ENCODE data around the gene COA8.
A peak's percentile ranks its signal among the peaks of the same experiment; 100 is the strongest.
"Not testable (repeated sequence)": the region's sequence is repeated elsewhere in the genome, so short reads cannot be mapped to it uniquely, and the experiment has no call there.

Gene COA8

DNA sequence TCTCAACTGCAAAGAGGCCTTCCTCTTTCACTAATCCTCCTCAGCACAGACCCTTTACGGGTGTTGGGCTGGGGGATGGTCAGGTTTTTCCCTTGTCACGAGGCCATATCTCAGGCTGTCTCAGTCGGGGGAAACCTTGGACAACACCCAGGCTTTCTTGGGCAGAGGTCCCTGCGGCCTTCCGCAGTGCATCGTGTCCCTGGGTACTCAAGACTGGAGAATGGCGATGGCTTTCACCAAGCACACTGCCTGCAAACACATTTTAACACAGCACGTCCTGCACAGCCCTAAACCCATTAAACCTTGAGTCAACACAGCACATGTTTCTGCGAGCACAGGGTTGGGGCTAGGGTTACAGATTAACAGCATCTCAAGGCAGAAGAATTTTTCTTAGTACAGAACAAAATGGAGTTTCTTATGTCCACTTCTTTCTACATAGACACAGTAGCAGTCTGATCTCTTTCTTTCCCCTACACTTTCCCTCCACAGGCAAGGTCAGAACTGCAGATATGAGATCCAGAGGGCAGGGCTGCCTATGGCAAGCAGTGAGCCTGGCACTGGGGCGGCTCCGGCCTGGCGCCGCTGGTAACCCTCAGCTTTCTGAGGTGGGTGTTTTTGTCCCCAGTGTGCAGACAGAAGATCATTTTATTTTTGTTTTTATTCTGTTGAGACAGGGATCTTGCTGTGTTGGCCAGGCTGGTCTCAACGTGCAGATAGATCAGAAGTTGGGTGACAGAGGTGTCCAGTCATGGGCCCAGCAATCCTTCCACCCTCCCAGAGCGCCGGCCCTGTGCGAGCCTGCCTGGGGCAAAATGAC, 37.1 kb upstream of the COA8 start:
- DNase-seq (ENCODE audit: low read depth in 2 of 2): not testable (repeated sequence)

GRCh38 chr14:103526247-103526913, 36.4 kb upstream of the COA8 start:
- no peak for DNase-seq (ENCODE audit: low read depth in 2 of 2)

DNA sequence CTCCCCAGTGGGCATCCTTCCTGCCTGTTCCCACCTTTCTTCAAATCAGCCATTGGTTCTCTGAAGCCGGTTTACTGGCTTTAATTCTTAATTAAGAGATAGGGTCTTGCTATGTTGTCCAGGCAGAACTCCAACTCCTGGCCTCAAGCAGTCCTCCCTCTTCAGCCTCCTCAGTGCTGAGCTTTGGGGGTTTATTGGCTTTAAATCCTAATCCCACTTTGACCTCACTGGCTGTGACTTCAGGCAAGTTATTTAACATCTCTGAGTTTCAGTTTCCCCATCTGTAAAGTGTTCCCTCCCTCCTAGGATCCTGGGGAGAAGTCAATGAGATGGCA, 35.9 kb upstream of the COA8 start:
- DNase-seq (ENCODE audit: low read depth in 2 of 2): no peak

- DNase-seq (ENCODE audit: low read depth in 2 of 2): no peak
Observed at GRCh38 chr14:103527408-103528145, 35.2 kb upstream of the COA8 start.

DNA sequence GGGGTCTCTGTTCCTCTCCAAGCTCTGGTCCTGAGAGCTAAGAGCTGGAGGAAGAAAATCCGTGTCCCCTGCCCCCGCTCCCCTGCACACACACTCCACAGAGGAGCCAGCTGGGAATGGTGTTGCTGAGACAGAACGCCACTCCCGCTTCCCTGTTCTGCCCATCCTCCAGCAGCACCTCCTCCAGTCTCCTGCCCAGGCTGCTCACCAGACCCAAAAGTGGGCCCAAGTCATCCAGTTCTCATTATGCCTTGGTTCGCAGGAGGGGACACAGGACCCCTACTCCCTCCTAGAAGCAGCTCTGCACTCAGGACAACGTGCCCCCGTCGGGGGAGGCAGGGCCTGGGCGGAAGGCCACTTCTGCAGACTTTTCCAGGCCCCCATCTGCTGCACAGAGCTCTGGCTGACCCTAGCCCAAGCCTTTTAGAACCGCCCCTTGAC, 34.6 kb upstream of the COA8 start:
- no peak for DNase-seq (ENCODE audit: low read depth in 2 of 2)

GRCh38 chr14:103528587-103529382, 34.0 kb upstream of the COA8 start, which contains the start of gene TRMT61A:
Gene TRMT61A (plus strand): TSS chr14:103529196. CDS start chr14:103529979, 783 bp downstream.
- DNase-seq (ENCODE audit: low read depth in 2 of 2): peak; percentile 63 to 67

- no peak for DNase-seq (ENCODE audit: low read depth in 2 of 2)
Observed at GRCh38 chr14:103529383-103530365, 33.1 kb upstream of the COA8 start.

DNA sequence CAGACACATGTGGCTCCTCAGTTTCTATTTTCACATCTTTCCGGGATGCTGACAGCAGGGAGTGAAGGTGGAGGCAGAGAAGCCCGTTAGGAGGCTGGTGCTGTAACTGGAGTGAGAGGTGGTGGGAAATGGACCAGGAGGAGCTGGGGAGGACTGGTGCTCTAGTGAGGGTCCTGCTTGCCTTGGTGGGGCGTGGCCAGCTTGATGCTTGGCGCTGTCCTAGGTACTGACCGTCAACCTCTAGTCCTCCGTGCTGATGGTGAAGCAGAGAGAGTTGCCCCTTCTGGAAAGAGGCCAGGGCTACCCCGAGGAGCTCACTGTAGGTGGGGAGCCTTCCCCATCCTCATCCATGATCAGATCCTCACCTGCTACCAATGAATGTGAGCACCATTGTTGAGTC, 32.4 kb upstream of the COA8 start:
- DNase-seq (ENCODE audit: low read depth in 2 of 2): no peak

DNA sequence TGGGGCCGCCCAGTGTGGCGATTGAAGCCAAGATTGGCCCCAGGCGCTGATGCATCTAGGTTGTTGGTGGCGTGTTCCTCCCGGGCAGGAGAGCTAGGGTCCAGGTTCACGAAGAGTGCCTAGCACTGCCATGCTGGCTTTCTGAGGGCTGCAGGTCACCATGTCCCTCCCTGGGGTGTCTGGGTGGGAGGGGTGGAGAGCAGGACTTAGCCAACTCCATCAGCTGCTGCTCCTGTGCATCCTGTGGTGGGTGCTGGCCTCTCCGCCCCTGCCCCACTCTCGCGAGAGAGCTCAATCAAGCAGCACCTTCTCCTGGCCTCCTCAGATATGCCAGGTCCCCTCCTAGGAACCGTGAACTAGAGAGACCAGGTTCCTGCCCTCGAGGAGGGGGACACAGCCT, 31.9 kb upstream of the COA8 start:
- no peak for DNase-seq (ENCODE audit: low read depth in 2 of 2)

GRCh38 chr14:103531421-103532215, 31.1 kb upstream of the COA8 start:
- no peak for DNase-seq (ENCODE audit: low read depth in 2 of 2)

GRCh38 chr14:103532216-103533136, 30.3 kb upstream of the COA8 start:
- no peak for DNase-seq (ENCODE audit: low read depth in 2 of 2)

GRCh38 chr14:103533137-103533998, 29.4 kb upstream of the COA8 start:
- no peak for DNase-seq (ENCODE audit: low read depth in 2 of 2)

DNA sequence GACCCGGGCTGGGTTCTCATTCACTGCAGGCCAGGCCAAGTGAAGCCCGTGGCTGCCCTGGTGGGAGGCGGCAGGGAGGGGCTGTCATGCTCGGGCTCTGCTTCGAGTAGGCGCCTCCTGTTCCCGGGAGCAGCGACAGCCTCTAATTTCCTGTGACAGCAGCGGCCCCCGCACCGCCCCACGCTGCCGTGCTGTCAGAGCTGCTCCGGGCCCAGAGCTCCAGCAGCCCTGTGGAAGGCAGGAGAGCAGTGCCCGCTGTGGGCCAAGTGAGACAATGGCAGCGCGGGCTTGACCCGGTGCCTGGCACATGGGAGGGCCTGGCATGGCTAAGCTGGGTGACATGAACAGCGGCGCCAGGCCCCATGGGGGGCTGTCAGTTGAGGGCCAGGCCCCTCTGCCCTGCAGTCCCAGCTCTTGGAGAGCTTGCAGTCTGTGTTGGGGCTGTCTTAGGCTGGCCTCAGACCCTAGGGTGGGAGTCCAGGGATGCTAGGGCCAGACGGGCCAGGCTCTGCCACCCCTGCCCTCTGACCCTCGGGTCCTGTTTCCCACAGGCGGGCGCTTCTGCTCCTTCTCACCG, 28.7 kb upstream of the COA8 start:
- no peak for DNase-seq (ENCODE audit: low read depth in 2 of 2)

DNA sequence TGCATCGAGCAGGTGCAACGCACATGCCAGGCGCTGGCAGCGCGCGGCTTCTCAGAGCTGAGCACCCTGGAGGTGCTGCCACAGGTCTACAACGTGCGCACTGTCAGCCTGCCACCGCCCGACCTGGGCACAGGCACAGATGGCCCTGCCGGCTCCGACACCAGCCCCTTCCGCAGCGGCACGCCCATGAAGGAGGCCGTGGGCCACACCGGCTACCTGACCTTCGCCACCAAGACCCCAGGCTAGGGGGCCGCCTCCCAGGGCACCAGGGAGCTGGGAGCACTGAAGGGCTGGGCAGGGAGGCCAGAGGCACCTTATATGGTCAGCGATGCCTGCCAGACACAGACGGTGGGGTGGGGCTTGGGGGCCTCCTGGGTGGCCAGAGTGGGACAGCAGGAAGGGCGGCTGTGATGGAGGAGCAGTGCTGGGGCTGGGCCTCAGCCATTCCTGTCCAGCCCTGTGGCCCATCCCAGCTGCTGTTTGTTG, 28.1 kb upstream of the COA8 start:
- DNase-seq (ENCODE audit: low read depth in 2 of 2): no peak

- DNase-seq (ENCODE audit: low read depth in 2 of 2): no peak
Observed at GRCh38 chr14:103535081-103535890, 27.5 kb upstream of the COA8 start.

- no peak for DNase-seq (ENCODE audit: low read depth in 2 of 2)
Observed at GRCh38 chr14:103535891-103536565, 26.7 kb upstream of the COA8 start.
